GM04504 (cell line): ENCODE data around the gene SLC2A9.

Experiments used
- DNase-seq: peaks from one replicate; pipeline ENCODE4 v3.0.0-alpha.2; 2012; ENCODE audit warnings: low read depth

The SLC2A9 gene

GRCh38 chr4:10020871-10021652 is at the start of gene SLC2A9:
Gene SLC2A9, minus strand, starts transcription at chr4:10021497. Its CDS starts 68 bp downstream, at chr4:10021429.
- DNase-seq: no peak

GRCh38 chr4:10069075-10069642 is 47.9 kb upstream of the SLC2A9 start:
- no peak for DNase-seq

GRCh38 chr4:10066670-10067651 is 45.7 kb upstream of the SLC2A9 start:
- DNase-seq: no peak

- no peak for DNase-seq
These were observed 44.9 kb upstream of the SLC2A9 start for GRCh38 chr4:10066206-10066605.

GRCh38 chr4:10063544-10064300 is 42.4 kb upstream of the SLC2A9 start:
- DNase-seq: peak; percentile 64

- DNase-seq: no peak
These were observed 40.5 kb upstream of the SLC2A9 start for GRCh38 chr4:10061650-10062415.

GRCh38 chr4:10058371-10058770 is 37.1 kb upstream of the SLC2A9 start:
- no peak for DNase-seq

- DNase-seq: no peak
These were observed 35.7 kb upstream of the SLC2A9 start for GRCh38 chr4:10057023-10057395.

GRCh38 chr4:10056334-10057022 is 35.2 kb upstream of the SLC2A9 start:
- no peak for DNase-seq

- DNase-seq: no peak
These were observed 34.6 kb upstream of the SLC2A9 start for GRCh38 chr4:10055871-10056270.

GRCh38 chr4:10054571-10055041 is 33.3 kb upstream of the SLC2A9 start:
- DNase-seq: no peak

GRCh38 chr4:10053635-10054453 is 32.5 kb upstream of the SLC2A9 start:
- DNase-seq: no peak

- no peak for DNase-seq
These were observed 30.3 kb upstream of the SLC2A9 start for GRCh38 chr4:10051517-10052135.

- no peak for DNase-seq
These were observed 29.4 kb upstream of the SLC2A9 start for GRCh38 chr4:10050721-10051120.

GRCh38 chr4:10050261-10050661 is 29.0 kb upstream of the SLC2A9 start:
- no peak for DNase-seq

- DNase-seq: no peak
These were observed 27.8 kb upstream of the SLC2A9 start for GRCh38 chr4:10048941-10049697.

GRCh38 chr4:10047967-10048366 is 26.7 kb upstream of the SLC2A9 start:
- no peak for DNase-seq

GRCh38 chr4:10046471-10046870 is 25.2 kb upstream of the SLC2A9 start:
- no peak for DNase-seq
